ENCODE results near the gene FBXL7. TPM values are rescaled to one million over a fixed set of nuclear protein-coding genes. Genes with fewer than 3 reads are reported as not detected.

FBXL7 gene
- total RNA-seq, 1 experiment from 2014 or later, result not detected

DNA sequence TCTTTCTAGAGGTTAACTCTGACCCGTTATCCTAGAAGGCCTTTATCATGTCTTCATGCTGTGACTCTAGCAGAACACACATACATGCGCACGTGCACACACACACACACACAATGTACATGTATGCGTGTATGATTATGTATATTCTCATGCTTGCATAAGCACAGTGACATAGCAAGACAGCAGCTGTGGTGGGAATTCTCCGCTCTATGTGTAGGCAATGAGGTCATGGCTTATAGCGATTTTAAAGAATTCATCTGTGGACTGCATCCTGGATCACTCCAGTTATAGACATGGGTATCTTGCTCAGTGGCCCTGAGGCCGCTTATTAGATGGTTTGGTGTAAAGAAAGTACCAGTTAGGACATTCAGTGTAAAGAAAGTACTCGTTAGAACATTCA lies 106.2 kb downstream of the FBXL7 start:
- intact Hi-C loops (cut with micrococcal nuclease; ENCODE audit: unreplicated experiment), result no loop called here
- in situ Hi-C loops (cut with HindIII; ENCODE audit: low pct_unique_long_range_greater_than_20kb, low sequenced_read_pairs), result no loop called here

DNA sequence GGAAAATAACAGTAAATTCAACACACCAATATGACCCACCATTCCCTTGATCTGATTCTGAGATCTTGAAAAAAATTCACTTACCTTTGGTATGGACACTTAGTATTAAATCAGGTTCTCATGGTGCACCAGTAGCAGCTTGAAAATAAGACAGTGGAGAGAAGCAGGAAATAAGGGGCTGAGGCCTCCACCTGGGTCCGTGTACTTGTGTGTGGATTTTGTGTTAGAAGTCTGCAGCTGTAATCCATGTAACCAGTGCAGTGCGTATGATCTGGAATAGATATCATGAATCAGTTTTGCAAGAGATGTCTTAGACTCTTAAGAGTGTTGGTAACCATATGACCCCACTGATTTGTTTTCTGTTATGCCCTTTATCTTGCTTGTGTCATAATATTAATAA lies 107.1 kb downstream of the FBXL7 start:
- in situ Hi-C loops (cut with HindIII; ENCODE audit: low pct_unique_long_range_greater_than_20kb, low sequenced_read_pairs), result no loop called here
- Histone ChIP-seq H3K36me3 (ENCODE audit: control insufficient read depth, insufficient read depth, low read length) (no peaks in the 10 kb centered on the region), H3K4me1 (ENCODE audit: control insufficient read depth, insufficient read depth, low read length) (no peaks in the 10 kb centered on the region), H3K4me3 (ENCODE audit: low read depth in 2 of 2, low read length in 2 of 2) (no peak overlapping the region), H3K27me3 (ENCODE audit: control insufficient read depth, insufficient read depth, low read length) (no peaks in the 10 kb centered on the region), H3K27ac (ENCODE audit: low read length) (no peak overlapping the region), H3K9me3 (ENCODE audit: control insufficient read depth, insufficient read depth, low read depth, low read length) (no peaks in the 10 kb centered on the region)
- TF ChIP-seq SIN3A (IDR thresholded peaks at IDR 0.05; ENCODE audit: borderline replicate concordance, insufficient read depth, low read depth, low read length) (no peak), TCF7L2 (IDR thresholded peaks at IDR 0.05; ENCODE audit: low read depth, low read length) (no peak), POLR2AphosphoS5 (IDR thresholded peaks at IDR 0.05; ENCODE audit: low read depth, low read length) (no peak)
- TF ChIP-seq, protein P1, sequence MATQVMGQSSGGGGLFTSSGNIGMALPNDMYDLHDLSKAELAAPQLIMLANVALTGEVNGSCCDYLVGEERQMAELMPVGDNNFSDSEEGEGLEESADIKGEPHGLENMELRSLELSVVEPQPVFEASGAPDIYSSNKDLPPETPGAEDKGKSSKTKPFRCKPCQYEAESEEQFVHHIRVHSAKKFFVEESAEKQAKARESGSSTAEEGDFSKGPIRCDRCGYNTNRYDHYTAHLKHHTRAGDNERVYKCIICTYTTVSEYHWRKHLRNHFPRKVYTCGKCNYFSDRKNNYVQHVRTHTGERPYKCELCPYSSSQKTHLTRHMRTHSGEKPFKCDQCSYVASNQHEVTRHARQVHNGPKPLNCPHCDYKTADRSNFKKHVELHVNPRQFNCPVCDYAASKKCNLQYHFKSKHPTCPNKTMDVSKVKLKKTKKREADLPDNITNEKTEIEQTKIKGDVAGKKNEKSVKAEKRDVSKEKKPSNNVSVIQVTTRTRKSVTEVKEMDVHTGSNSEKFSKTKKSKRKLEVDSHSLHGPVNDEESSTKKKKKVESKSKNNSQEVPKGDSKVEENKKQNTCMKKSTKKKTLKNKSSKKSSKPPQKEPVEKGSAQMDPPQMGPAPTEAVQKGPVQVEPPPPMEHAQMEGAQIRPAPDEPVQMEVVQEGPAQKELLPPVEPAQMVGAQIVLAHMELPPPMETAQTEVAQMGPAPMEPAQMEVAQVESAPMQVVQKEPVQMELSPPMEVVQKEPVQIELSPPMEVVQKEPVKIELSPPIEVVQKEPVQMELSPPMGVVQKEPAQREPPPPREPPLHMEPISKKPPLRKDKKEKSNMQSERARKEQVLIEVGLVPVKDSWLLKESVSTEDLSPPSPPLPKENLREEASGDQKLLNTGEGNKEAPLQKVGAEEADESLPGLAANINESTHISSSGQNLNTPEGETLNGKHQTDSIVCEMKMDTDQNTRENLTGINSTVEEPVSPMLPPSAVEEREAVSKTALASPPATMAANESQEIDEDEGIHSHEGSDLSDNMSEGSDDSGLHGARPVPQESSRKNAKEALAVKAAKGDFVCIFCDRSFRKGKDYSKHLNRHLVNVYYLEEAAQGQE (IDR thresholded peaks at IDR 0.05; ENCODE audit: insufficient read depth in 1 of 2, low read depth in 2 of 2, low read length in 1 of 2), result no peak
- TF ChIP-seq, protein P2, sequence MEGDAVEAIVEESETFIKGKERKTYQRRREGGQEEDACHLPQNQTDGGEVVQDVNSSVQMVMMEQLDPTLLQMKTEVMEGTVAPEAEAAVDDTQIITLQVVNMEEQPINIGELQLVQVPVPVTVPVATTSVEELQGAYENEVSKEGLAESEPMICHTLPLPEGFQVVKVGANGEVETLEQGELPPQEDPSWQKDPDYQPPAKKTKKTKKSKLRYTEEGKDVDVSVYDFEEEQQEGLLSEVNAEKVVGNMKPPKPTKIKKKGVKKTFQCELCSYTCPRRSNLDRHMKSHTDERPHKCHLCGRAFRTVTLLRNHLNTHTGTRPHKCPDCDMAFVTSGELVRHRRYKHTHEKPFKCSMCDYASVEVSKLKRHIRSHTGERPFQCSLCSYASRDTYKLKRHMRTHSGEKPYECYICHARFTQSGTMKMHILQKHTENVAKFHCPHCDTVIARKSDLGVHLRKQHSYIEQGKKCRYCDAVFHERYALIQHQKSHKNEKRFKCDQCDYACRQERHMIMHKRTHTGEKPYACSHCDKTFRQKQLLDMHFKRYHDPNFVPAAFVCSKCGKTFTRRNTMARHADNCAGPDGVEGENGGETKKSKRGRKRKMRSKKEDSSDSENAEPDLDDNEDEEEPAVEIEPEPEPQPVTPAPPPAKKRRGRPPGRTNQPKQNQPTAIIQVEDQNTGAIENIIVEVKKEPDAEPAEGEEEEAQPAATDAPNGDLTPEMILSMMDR (IDR thresholded peaks at IDR 0.05), result no peak
- POLR2A ChIA-PET, result no interaction called here
- no peak for DNase-seq (ENCODE audit: low read depth, low spot score)
- CTCF ChIA-PET, result no interaction called here
- intact Hi-C loops (cut with micrococcal nuclease; ENCODE audit: unreplicated experiment), result no loop called here
- ATAC-seq, result no peak
- no TSS peak for BruUV-seq (replicated peaks)

More for the DNA sequence above, 106.2 kb downstream of the FBXL7 start:
- no peak overlapping the region for H3K4me3 ChIP-seq (ENCODE audit: low read depth in 2 of 2, low read length in 2 of 2)
- ChIA-PET CTCF (no interaction called here), POLR2A (no interaction called here)
- H3K9me3 ChIP-seq (ENCODE audit: control insufficient read depth, insufficient read depth, low read depth, low read length), result no peaks in the 10 kb centered on the region
- no peaks in the 10 kb centered on the region for H3K27me3 ChIP-seq (ENCODE audit: control insufficient read depth, insufficient read depth, low read length)
- ATAC-seq (no peak), DNase-seq (ENCODE audit: low read depth, low spot score) (no peak)
- TF ChIP-seq, protein P1 (IDR thresholded peaks at IDR 0.05; ENCODE audit: insufficient read depth in 1 of 2, low read depth in 2 of 2, low read length in 1 of 2), result no peak
- TF ChIP-seq POLR2AphosphoS5 (IDR thresholded peaks at IDR 0.05; ENCODE audit: low read depth, low read length) (no peak), TCF7L2 (IDR thresholded peaks at IDR 0.05; ENCODE audit: low read depth, low read length) (no peak), SIN3A (IDR thresholded peaks at IDR 0.05; ENCODE audit: borderline replicate concordance, insufficient read depth, low read depth, low read length) (no peak)
- TF ChIP-seq, protein P2 (IDR thresholded peaks at IDR 0.05), result no peak
- H3K27ac ChIP-seq (ENCODE audit: low read length), result no peak overlapping the region
- H3K4me1 ChIP-seq (ENCODE audit: control insufficient read depth, insufficient read depth, low read length), result no peaks in the 10 kb centered on the region
- BruUV-seq (replicated peaks), result no TSS peak
- H3K36me3 ChIP-seq (ENCODE audit: control insufficient read depth, insufficient read depth, low read length), result no peaks in the 10 kb centered on the region

All from Panc1 (cell line).